ENCODE measurements around the gene FAM13B.

The FAM13B gene

GRCh38 chr5:137890845-137891244 is 142.0 kb downstream of the FAM13B start:
- no peak for DNase-seq

- DNase-seq = peak; percentile 82
These were observed 143.8 kb downstream of the FAM13B start, which contains the start of gene PKD2L2 for GRCh38 chr5:137888863-137889759. Gene PKD2L2 (plus strand): TSS chr5:137889457. CDS start chr5:137889492, 35 bp downstream.

- DNase-seq = no peak
These were observed 144.4 kb downstream of the FAM13B start for GRCh38 chr5:137888466-137888862.
